NK-92 treated with Interleukin-12 subunit alpha and Interleukin-12 subunit beta, amount 100 ng/mL, for 24 hours (cell line): ENCODE measurements around the gene TM9SF2.
"Not testable (repeated sequence)": the region's sequence is repeated elsewhere in the genome, so short reads cannot be mapped to it uniquely, and the experiment has no call there.

Experiments
- DNase-seq: peaks from one replicate; lab custom pipeline; 2025; lab: John Stamatoyannopoulos, UW

The TM9SF2 gene

GRCh38 chr13:99501184-99501847 is at the start of gene TM9SF2:
TSS of gene TM9SF2 (plus strand) at chr13:99501472. CDS start at chr13:99501607, 135 bp downstream.
- peak; percentile 95 for DNase-seq

- DNase-seq = no peak
These were observed 46.6 kb upstream of the TM9SF2 start for GRCh38 chr13:99454518-99455183.

GRCh38 chr13:99459099-99459850 is 42.0 kb upstream of the TM9SF2 start:
- no peak for DNase-seq

GRCh38 chr13:99460802-99461201 is 40.5 kb upstream of the TM9SF2 start:
- DNase-seq = not testable (repeated sequence)

GRCh38 chr13:99463646-99464397 is 37.5 kb upstream of the TM9SF2 start:
- DNase-seq = no peak

- DNase-seq = no peak
These were observed 36.8 kb upstream of the TM9SF2 start for GRCh38 chr13:99464441-99464949.

- DNase-seq = no peak
These were observed 35.8 kb upstream of the TM9SF2 start for GRCh38 chr13:99465454-99465853.

GRCh38 chr13:99467764-99468163 is 33.5 kb upstream of the TM9SF2 start:
- no peak for DNase-seq

GRCh38 chr13:99469041-99469440 is 32.2 kb upstream of the TM9SF2 start:
- no peak for DNase-seq

- DNase-seq = no peak
These were observed 31.2 kb upstream of the TM9SF2 start for GRCh38 chr13:99470027-99470426.

GRCh38 chr13:99471221-99472121 is 29.8 kb upstream of the TM9SF2 start:
- DNase-seq = no peak

GRCh38 chr13:99472122-99472440 is 29.2 kb upstream of the TM9SF2 start:
- no peak for DNase-seq

GRCh38 chr13:99473515-99473914 is 27.8 kb upstream of the TM9SF2 start:
- DNase-seq = no peak

GRCh38 chr13:99476648-99477047 is 24.6 kb upstream of the TM9SF2 start:
- no peak for DNase-seq

- no peak for DNase-seq
These were observed 23.8 kb upstream of the TM9SF2 start for GRCh38 chr13:99477493-99477892.

- no peak for DNase-seq
These were observed 19.9 kb upstream of the TM9SF2 start for GRCh38 chr13:99481366-99481765.

- DNase-seq = peak; percentile 36
These were observed 16.8 kb upstream of the TM9SF2 start for GRCh38 chr13:99484473-99484872.

- no peak for DNase-seq
These were observed 14.3 kb upstream of the TM9SF2 start for GRCh38 chr13:99486996-99487395.

- DNase-seq = no peak
These were observed 12.2 kb upstream of the TM9SF2 start for GRCh38 chr13:99489028-99489427.

GRCh38 chr13:99491750-99492149 is 9.5 kb upstream of the TM9SF2 start:
- DNase-seq = not testable (repeated sequence)
